GM06990 (cell line): ENCODE data around the gene ATP5PD.

Source experiments
- DNase-seq: peaks from one replicate; pipeline ENCODE4 v3.0.0-alpha.2; 2011; ENCODE audit not compliant: insufficient read length; ENCODE audit errors: extremely low read depth
- H3K27me3 ChIP-seq: replicated peaks from 2 replicates; pipeline ENCODE4 v1.6.0; 2011; ENCODE audit warnings: low read length; ENCODE audit not compliant: control insufficient read depth, insufficient read depth
- H3K36me3 ChIP-seq: 2 replicates; pipeline ENCODE4 v1.5.1; 2011; ENCODE audit warnings: low read length; ENCODE audit not compliant: control insufficient read depth, insufficient read depth
- H3K4me3 ChIP-seq: replicated peaks from 2 replicates; pipeline ENCODE4 v1.5.1; 2011; ENCODE audit warnings: low read depth, mild to moderate bottlenecking, control low read depth, low read length
- TF ChIP-seq, protein P1 (sequence below): IDR thresholded peaks from 2 replicates; pipeline ENCODE4 v1.5.1; 2011; ENCODE audit warnings: low read length, control low read depth, mild to moderate bottlenecking, inconsistent platforms; ENCODE audit not compliant: insufficient read depth, poor library complexity, severe bottlenecking

Gene ATP5PD

DNA sequence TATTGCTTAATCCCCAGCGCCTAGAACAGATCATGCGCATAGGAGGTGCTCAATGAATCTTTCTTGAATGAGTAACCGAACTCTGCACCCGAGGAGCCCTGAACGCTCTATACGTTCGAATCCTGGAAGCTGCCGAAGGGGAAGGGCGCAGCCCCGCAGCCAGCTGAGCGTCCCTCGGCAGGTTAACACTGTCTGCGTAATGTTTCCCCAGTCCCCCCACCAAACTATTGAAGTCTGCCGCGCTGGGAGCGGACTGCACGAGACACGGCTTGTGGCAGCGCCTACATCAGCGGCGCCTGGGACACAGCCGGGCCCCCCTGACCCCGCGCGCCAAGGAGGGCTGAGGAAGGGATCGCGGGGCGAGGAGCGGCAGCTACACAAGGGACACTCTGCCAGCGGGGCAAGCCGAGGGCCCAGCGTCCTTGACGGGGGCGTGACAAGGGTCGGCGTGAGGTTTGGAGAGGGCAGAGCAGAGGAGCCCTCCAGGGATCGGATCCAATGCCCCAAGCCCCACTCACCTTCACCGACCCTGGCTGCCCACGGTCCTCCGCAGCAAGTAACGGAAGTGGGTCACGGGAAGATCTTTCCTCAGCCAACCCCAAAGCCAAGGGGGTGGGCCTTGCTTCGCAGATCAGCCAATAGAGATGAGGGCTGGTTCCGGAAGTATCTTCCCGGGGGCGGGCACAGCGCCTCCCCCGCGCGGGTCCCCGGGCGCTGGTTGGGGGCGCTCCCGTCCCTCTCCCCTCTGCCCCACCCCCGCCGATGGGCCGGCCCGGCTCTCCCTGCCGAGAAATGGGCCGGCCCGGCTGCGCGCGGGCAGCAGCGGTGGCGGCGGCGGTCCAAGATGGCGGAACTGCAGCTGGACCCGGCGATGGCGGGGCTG is at the start of gene ATP5PD, which contains the start of gene KCTD2:
Gene ATP5PD, minus strand, starts transcription at position 563 of the 883 bp plus-strand sequence. CDS start 4,319 bp downstream, outside the sequence.
Gene KCTD2, plus strand, starts transcription at position 819 of the 883 bp plus-strand sequence. Its CDS starts 26 bp downstream, at position 845.
- TF ChIP-seq, protein P1, sequence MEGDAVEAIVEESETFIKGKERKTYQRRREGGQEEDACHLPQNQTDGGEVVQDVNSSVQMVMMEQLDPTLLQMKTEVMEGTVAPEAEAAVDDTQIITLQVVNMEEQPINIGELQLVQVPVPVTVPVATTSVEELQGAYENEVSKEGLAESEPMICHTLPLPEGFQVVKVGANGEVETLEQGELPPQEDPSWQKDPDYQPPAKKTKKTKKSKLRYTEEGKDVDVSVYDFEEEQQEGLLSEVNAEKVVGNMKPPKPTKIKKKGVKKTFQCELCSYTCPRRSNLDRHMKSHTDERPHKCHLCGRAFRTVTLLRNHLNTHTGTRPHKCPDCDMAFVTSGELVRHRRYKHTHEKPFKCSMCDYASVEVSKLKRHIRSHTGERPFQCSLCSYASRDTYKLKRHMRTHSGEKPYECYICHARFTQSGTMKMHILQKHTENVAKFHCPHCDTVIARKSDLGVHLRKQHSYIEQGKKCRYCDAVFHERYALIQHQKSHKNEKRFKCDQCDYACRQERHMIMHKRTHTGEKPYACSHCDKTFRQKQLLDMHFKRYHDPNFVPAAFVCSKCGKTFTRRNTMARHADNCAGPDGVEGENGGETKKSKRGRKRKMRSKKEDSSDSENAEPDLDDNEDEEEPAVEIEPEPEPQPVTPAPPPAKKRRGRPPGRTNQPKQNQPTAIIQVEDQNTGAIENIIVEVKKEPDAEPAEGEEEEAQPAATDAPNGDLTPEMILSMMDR: no peak
- DNase-seq: peak; percentile 97

DNA sequence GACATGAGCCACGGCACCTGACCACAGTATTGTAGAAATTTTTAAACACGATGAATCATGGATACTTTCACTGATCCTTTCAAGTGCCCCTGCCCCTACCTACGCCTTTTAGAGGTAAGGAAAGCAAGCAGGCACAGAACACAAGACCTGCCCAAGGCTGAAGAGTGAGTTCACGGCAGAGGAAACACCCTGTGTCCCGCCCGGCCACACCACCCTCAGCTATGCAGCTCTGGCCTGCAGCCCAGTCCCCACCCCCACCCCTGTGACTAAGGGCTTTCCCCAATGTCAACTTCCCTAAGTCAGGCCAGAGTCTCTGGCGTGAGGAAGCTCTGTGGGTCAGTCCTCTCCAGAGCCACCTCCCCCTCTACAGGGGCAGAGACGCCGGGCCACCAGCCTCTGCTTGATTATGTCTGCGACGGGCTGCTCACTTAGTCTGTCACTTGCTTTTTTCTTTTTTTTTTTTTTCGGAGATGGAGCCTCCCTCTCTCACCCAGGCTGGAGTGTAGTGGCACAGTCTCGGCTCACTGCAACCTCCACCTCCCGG is 49.4 kb upstream of the ATP5PD start:
- TF ChIP-seq, protein P1: no peak
- no peak for DNase-seq
- Histone ChIP-seq H3K4me3 (no peak overlapping the region), H3K36me3 (no peaks in the 10 kb centered on the region), H3K27me3 (no peaks in the 10 kb centered on the region)

More for the DNA sequence above, at the start of gene ATP5PD, which contains the start of gene KCTD2:
- peak within 1 kb of the TSS; percentile 100 for H3K4me3 ChIP-seq
- H3K27me3 ChIP-seq: no peaks in the 10 kb centered on the region
- peaks cover 2% of the 10 kb centered on the region for H3K36me3 ChIP-seq

DNA sequence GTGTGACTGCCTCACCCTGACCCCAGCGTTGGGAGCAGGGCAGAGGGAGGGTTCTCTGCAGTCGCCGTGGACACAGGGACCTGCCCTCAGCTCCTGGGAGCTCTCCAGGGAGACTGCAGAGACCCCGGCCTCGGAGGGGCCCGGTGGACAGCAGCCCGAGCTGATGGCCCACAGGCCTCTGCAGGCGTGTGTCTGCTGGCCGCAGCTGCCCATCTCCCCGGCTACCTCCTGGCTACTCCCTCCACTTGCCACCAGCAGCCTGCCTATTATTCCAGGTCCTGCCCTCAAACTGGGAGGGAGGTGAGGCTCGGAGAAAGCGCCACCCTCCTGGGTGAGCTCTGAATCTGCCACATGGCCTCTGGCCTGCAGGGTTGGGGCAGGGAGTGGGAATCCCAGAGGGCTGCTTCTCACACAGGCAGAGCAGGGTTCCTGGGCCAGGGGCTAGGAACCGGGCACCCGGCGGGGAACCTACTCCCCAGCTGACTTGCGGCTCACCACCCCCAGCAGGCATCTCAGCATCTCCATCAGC is 48.2 kb upstream of the ATP5PD start:
- Histone ChIP-seq H3K4me3 (no peak overlapping the region), H3K27me3 (no peaks in the 10 kb centered on the region), H3K36me3 (no peaks in the 10 kb centered on the region)
- TF ChIP-seq, protein P1: no peak
- DNase-seq: no peak

GRCh38 chr17:75093548-75094158 is 46.9 kb upstream of the ATP5PD start:
- no peaks in the 10 kb centered on the region for H3K27me3 ChIP-seq
- no peak overlapping the region for H3K4me3 ChIP-seq
- no peak for DNase-seq
- TF ChIP-seq, protein P1: no peak
- no peaks in the 10 kb centered on the region for H3K36me3 ChIP-seq

DNA sequence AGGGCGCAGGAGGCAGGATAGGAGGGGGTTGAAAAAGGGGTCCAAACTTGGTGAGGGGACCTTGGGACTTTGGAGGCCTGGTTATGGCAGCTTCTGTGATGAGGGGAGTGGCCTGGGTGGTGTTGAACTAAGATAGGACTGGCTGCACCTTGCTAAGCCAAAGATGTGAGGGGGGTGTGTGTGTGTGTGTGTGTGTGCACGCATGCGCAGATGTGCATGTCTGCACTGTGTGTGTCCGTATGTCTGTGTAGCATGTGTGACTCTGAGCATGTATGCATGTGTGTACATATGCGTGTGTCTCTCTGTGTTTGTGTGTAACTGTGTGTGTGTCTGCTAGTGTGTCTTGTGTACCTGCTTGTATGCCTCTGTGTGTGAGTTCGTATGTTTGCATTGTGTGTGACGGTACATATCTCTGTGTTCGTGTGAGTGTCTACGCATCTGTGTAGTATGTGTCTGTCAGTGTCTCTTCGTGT is 45.1 kb upstream of the ATP5PD start:
- TF ChIP-seq, protein P1: no peak
- no peak for DNase-seq
- no peaks in the 10 kb centered on the region for H3K36me3 ChIP-seq
- no peaks in the 10 kb centered on the region; the same call in 1 of the 2 replicates for H3K27me3 ChIP-seq
- no peak overlapping the region for H3K4me3 ChIP-seq
